SU-DHL-6 (cell line): Measurements from ENCODE around the gene MGAT5.

ENCODE experiments used
- H2AFZ ChIP-seq: fragments of 200-600 bp; sonication (generic); 2 replicates; pipeline ENCODE4 v1.6.1; 2014; ENCODE audit warnings: low read depth, mild to moderate bottlenecking, moderate library complexity, mixed read lengths, antibody characterized with exemption, low read length; ENCODE audit not compliant: severe bottlenecking
- H3F3A ChIP-seq: fragments of 200-600 bp; shearing (Covaris generic); 2 replicates; pipeline ENCODE4 v1.6.0; 2016; ENCODE audit warnings: antibody characterized with exemption, mild to moderate bottlenecking; ENCODE audit not compliant: insufficient read depth
- H3K27ac ChIP-seq: fragments of 200-600 bp; sonication (generic); 2 replicates; pipeline ENCODE4 v1.5.1; 2016; ENCODE audit warnings: low read depth, mild to moderate bottlenecking, low read length, moderate library complexity, mixed read lengths
- H3K27me3 ChIP-seq: fragments of 200-600 bp; sonication (generic), shearing (Covaris generic); 2 replicates; pipeline ENCODE4 v1.6.0; 2014; ENCODE audit warnings: mild to moderate bottlenecking, low read length
- H3K36me3 ChIP-seq: fragments of 200-600 bp; sonication (generic); 2 replicates; pipeline ENCODE4 v1.6.1; 2014; ENCODE audit warnings: mild to moderate bottlenecking, low read length, mixed read lengths
- H3K4me2 ChIP-seq: fragments of 300-600, 200-600 bp; shearing (Covaris generic), sonication (generic); 2 replicates; pipeline ENCODE4 v1.6.0; 2014; ENCODE audit warnings: low read length, low read depth, mild to moderate bottlenecking; ENCODE audit not compliant: poor library complexity, severe bottlenecking
- H3K4me3 ChIP-seq: fragments of 200-600 bp; sonication (generic); 2 replicates; pipeline ENCODE4 v1.5.1; 2014; ENCODE audit warnings: antibody characterized with exemption, low read length, mild to moderate bottlenecking, mixed read lengths; ENCODE audit not compliant: insufficient read depth, poor library complexity, severe bottlenecking
- H3K79me2 ChIP-seq: fragments of 200-600 bp; sonication (generic); 2 replicates; pipeline ENCODE4 v1.6.1; 2014; ENCODE audit warnings: mild to moderate bottlenecking, low read length, moderate library complexity; ENCODE audit not compliant: insufficient read depth
- H3K9ac ChIP-seq: fragments of 200-600 bp; sonication (generic); 2 replicates; pipeline ENCODE4 v1.7.0; 2014; ENCODE audit warnings: mild to moderate bottlenecking, low read length
- H3K9me2 ChIP-seq: fragments of 200-600 bp; sonication (generic); replicated peaks from 2 replicates; pipeline ENCODE4 v1.6.1; 2014; ENCODE audit warnings: low read length; ENCODE audit not compliant: insufficient read depth
- H3K9me3 ChIP-seq: fragments of 200-600 bp; sonication (generic); 2 replicates; pipeline ENCODE4 v1.6.1; 2014; ENCODE audit warnings: low read length, mixed read lengths; ENCODE audit not compliant: insufficient read depth
- H4K20me1 ChIP-seq: fragments of 200-600 bp; sonication (generic); 2 replicates; pipeline ENCODE4 v1.6.1; 2014; ENCODE audit warnings: low read depth, mild to moderate bottlenecking, antibody characterized with exemption, low read length, moderate library complexity, mixed read lengths
- CTCF ChIP-seq: fragments of 200-600 bp; sonication (generic); IDR thresholded peaks from one replicate; pipeline ENCODE4 v1.5.1; 2017; ENCODE audit warnings: antibody characterized with exemption, mild to moderate bottlenecking, low read length, moderate library complexity; ENCODE audit not compliant: insufficient read depth, poor library complexity, severe bottlenecking
- EZH2phosphoT487 ChIP-seq: fragments of 200-600 bp; sonication (generic), shearing (Covaris generic); conservative IDR thresholded peaks from 2 replicates; pipeline ENCODE4 v1.6.1; 2018; ENCODE audit warnings: mild to moderate bottlenecking, antibody characterized with exemption, low read length, moderate library complexity, mixed read lengths

Gene MGAT5

DNA sequence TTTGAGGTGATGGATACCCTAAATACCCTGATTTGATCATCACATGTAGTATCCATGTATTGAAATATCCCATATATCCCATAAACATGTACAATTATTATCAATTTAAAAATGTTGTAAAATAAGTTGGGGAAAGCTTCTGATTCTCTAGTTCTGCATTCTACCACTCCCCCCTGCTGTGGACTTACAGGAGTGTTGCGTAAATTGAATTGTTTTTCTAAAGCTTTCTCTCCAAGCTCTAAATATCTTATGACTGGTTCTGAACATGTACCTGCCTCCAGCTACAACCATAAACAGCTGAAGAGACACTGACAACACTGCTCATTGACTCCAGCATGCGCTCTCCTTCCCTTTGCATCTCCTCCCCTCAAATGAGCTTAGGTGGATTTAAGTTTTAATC, 145.2 kb downstream of the MGAT5 start:
- no peak overlapping the region for H3K4me2 ChIP-seq

DNA sequence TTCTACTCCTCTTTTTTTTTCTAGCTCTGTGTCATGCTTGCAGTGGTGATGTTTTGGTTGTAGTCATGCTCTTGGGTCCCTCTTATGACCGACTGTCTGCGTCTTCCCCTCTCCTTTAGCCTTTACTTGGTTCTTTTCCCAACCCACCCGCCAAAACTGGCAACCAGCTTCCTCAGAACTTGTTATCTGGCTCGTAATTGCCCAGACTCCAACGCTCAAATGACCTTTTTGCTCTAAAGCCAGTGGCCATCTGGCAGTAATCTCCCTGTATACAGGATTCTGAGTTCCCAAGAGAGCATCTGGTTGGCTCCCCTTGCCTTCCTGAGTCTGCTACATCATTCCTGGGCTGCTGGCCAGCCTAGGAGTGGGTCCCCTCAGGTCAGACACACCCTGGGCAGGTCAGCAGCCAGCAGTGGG, 147.2 kb downstream of the MGAT5 start:
- Histone ChIP-seq H3K27me3 (no peaks in the 10 kb centered on the region), H3K4me2 (no peak overlapping the region), H4K20me1 (no peaks in the 10 kb centered on the region), H3K4me3 (no peak overlapping the region), H3K27ac (no peak overlapping the region), H3K9me3 (no peaks in the 10 kb centered on the region), H3K9me2 (no peaks in the 10 kb centered on the region), H2AFZ (no peak overlapping the region), H3K36me3 (no peaks in the 10 kb centered on the region), H3F3A (no peaks in the 10 kb centered on the region), H3K79me2 (no peaks in the 10 kb centered on the region), H3K9ac (no peak overlapping the region)
- TF ChIP-seq EZH2phosphoT487 (no peak), CTCF (no peak)

More for the DNA sequence above, 145.2 kb downstream of the MGAT5 start:
- Histone ChIP-seq H3K79me2 (no peaks in the 10 kb centered on the region), H3K4me3 (no peak overlapping the region), H4K20me1 (no peaks in the 10 kb centered on the region), H2AFZ (no peak overlapping the region), H3K27me3 (no peaks in the 10 kb centered on the region), H3K36me3 (no peaks in the 10 kb centered on the region), H3K27ac (no peak overlapping the region), H3K9ac (no peak overlapping the region), H3F3A (no peaks in the 10 kb centered on the region), H3K9me3 (no peaks in the 10 kb centered on the region), H3K9me2 (no peaks in the 10 kb centered on the region)
- TF ChIP-seq CTCF: no peak

- H4K20me1 ChIP-seq: no peaks in the 10 kb centered on the region
- no peak overlapping the region for H3K27ac ChIP-seq
Measured at GRCh38 chr2:134401789-134402188, 147.9 kb downstream of the MGAT5 start.

More at GRCh38 chr2:134401789-134402188, 147.9 kb downstream of the MGAT5 start:
- Histone ChIP-seq H3K27me3 (no peaks in the 10 kb centered on the region), H3K79me2 (no peaks in the 10 kb centered on the region), H3K4me3 (no peak overlapping the region), H3K4me2 (no peak overlapping the region), H2AFZ (no peak overlapping the region), H3K36me3 (no peaks in the 10 kb centered on the region), H3F3A (no peaks in the 10 kb centered on the region), H3K9ac (no peak overlapping the region), H3K9me3 (no peaks in the 10 kb centered on the region), H3K9me2 (no peaks in the 10 kb centered on the region)
- TF ChIP-seq EZH2phosphoT487 (no peak), CTCF (no peak)
